C4-2B (cell line): Measurements from ENCODE around the gene RNF112.

ENCODE experiments used
- CTCF ChIP-seq: fragments of 450-650 bp; conservative IDR thresholded peaks from 2 replicates; pipeline ENCODE4 v1.5.1; 2017; ENCODE audit warnings: mild to moderate bottlenecking
- ZFX ChIP-seq: fragments of 450-650 bp; IDR thresholded peaks from 2 replicates; pipeline ENCODE4 v1.6.1; 2017

- no peak for TF ChIP-seq CTCF
- TF ChIP-seq ZFX: no peak
Observed at GRCh38 chr17:19391432-19391831, 19.6 kb upstream of the RNF112 start.
